ENCODE measurements around the gene AR. TPM values are rescaled to one million over a fixed set of nuclear protein-coding genes. Genes with fewer than 3 reads are reported as not detected.

The AR gene
- total RNA-seq, 1 donor from 2014 or later, result under 0.01 TPM

DNA sequence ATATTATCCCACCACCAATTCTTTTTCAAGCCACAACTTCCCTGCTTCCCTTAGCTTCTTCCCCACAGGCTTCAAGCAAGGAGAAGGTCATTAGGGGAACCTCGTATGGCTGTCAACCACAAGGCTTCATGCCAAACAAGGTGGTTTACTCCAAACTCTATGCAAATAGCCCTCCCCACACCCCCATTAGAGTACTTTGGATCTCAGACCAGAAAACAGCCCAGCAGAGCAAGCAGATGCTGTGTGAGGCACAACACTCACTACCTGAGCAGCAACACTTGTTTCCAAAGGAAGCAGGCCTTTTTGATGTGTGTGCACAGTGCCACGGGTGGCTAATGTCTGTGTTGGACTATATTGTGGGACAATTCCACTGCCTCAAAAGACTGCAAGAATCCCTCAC, 189.0 kb downstream of the AR start:
- DNase-seq (ENCODE audit: low read depth) (no peak), FAIRE-seq (no peak)
- no peaks in the 10 kb centered on the region for H3K27me3 ChIP-seq (ENCODE audit: control insufficient read depth, insufficient read depth, low read length)
- H3K4me3 ChIP-seq (ENCODE audit: low read depth, low read length), result no peak overlapping the region
- TF ChIP-seq, protein P1, sequence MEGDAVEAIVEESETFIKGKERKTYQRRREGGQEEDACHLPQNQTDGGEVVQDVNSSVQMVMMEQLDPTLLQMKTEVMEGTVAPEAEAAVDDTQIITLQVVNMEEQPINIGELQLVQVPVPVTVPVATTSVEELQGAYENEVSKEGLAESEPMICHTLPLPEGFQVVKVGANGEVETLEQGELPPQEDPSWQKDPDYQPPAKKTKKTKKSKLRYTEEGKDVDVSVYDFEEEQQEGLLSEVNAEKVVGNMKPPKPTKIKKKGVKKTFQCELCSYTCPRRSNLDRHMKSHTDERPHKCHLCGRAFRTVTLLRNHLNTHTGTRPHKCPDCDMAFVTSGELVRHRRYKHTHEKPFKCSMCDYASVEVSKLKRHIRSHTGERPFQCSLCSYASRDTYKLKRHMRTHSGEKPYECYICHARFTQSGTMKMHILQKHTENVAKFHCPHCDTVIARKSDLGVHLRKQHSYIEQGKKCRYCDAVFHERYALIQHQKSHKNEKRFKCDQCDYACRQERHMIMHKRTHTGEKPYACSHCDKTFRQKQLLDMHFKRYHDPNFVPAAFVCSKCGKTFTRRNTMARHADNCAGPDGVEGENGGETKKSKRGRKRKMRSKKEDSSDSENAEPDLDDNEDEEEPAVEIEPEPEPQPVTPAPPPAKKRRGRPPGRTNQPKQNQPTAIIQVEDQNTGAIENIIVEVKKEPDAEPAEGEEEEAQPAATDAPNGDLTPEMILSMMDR (IDR thresholded peaks at IDR 0.05; ENCODE audit: insufficient read depth, low read length, severe bottlenecking), result no peak
- H3K36me3 ChIP-seq (ENCODE audit: control insufficient read depth, insufficient read depth, low read length), result no peaks in the 10 kb centered on the region

DNA sequence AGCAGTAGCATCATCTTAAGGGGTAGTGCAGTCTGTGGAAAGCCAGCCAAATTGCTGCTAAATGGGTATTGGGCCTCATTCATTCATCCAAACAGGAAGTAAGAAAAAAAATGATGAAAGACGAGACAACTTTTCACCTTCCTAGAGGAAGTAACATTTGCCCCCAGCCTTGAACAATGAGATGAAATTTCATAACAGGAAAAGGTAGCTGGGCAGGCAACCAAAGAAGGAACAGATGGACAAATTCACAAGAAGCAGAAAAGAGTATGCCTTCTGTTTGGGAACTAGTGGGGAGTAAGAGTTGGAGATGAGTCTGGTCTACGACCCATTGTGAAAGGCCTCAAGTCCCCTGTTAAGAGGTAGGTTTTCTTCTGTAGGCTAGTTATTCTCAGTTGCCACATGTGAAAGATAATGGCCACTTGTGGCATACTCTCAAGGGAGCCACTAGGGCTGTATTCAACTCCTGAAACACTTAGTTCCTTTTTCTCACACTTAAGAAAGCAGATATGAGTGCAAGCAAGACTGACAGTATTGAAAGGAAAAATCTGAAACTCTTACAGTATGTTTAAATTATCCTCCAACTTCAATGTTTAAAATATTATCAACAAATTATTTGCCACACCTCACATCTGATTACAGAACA, 190.4 kb downstream of the AR start:
- TF ChIP-seq, protein P1 (IDR thresholded peaks at IDR 0.05; ENCODE audit: insufficient read depth, low read length, severe bottlenecking), result no peak
- FAIRE-seq (no peak), DNase-seq (ENCODE audit: low read depth) (no peak)
- Histone ChIP-seq H3K4me3 (ENCODE audit: low read depth, low read length) (no peak overlapping the region), H3K36me3 (ENCODE audit: control insufficient read depth, insufficient read depth, low read length) (no peaks in the 10 kb centered on the region), H3K27me3 (ENCODE audit: control insufficient read depth, insufficient read depth, low read length) (no peaks in the 10 kb centered on the region)

DNA sequence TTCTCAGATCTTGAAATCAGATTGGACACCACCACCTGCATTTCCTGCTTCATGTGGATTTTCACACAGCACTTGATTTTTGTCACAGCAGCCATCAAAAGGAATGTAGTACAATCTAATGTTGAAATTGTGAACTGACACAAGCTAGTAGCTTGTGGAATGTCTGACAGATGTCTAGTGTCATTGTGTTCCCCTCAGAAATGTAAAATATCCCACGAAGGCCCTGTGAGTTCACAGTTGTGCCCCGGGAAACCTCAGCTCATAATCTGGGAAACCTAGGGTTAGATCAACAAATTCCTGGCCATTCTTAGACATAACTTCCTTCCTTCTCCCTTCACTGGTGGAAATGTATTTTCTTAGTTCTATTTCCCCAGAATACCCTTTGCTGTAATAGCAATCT, 205.7 kb downstream of the AR start:
- no peak overlapping the region for H3K4me3 ChIP-seq (ENCODE audit: low read depth, low read length)
- no peak for FAIRE-seq

DNA sequence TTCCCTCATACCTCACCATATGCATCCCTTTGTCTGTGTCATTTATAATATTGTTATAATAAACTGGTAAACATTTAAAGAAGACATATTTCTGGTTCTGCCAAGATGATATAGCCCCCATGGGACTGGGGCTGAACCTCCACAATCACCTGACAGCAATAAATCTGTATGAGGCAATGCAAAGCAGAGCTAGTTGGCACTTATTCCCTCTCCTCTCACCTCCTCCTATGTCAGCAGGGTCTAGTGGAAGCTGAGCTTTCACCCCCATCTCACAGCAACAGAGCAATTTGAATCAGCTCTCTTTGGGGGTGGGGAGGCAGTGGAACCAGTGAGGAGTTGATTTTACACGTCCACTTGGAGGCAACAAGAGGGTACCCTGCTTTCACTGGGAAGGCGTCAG, 206.9 kb downstream of the AR start:
- H3K4me3 ChIP-seq (ENCODE audit: low read depth, low read length), result no peak overlapping the region
- H3K36me3 ChIP-seq (ENCODE audit: control insufficient read depth, insufficient read depth, low read length), result no peaks in the 10 kb centered on the region
- TF ChIP-seq, protein P1 (IDR thresholded peaks at IDR 0.05; ENCODE audit: insufficient read depth, low read length, severe bottlenecking), result no peak
- DNase-seq (ENCODE audit: low read depth) (no peak), FAIRE-seq (no peak)
- no peaks in the 10 kb centered on the region for H3K27me3 ChIP-seq (ENCODE audit: control insufficient read depth, insufficient read depth, low read length)

More for the DNA sequence above, 205.7 kb downstream of the AR start:
- H3K36me3 ChIP-seq (ENCODE audit: control insufficient read depth, insufficient read depth, low read length), result no peaks in the 10 kb centered on the region
- no peaks in the 10 kb centered on the region for H3K27me3 ChIP-seq (ENCODE audit: control insufficient read depth, insufficient read depth, low read length)
- DNase-seq (ENCODE audit: low read depth), result no peak
- TF ChIP-seq, protein P1 (IDR thresholded peaks at IDR 0.05; ENCODE audit: insufficient read depth, low read length, severe bottlenecking), result no peak

DNA sequence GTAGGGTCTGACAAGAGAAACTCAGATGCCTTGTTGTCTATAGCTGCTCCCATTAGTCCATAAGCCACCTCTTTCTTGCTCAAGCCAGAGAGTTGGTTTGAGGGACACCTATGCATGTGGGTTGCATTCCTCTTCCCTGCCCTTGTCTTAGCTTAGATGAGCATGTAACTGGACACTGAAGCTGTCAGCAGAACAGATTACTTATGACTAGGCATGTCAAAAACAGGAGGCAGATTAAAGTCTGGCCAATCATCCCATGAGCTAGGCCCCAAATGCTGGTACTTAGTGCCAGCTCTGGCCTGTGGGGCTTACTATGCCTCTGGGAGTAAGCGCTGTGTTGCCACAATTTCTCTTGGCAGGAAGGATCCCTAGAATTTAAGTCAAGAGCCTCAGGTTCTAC, 215.2 kb downstream of the AR start:
- H3K36me3 ChIP-seq (ENCODE audit: control insufficient read depth, insufficient read depth, low read length), result no peaks in the 10 kb centered on the region
- H3K27me3 ChIP-seq (ENCODE audit: control insufficient read depth, insufficient read depth, low read length), result no peaks in the 10 kb centered on the region
- no peak for DNase-seq (ENCODE audit: low read depth)
- H3K4me3 ChIP-seq (ENCODE audit: low read depth, low read length), result no peak overlapping the region
- FAIRE-seq, result no peak
- TF ChIP-seq, protein P1 (IDR thresholded peaks at IDR 0.05; ENCODE audit: insufficient read depth, low read length, severe bottlenecking), result no peak

DNA sequence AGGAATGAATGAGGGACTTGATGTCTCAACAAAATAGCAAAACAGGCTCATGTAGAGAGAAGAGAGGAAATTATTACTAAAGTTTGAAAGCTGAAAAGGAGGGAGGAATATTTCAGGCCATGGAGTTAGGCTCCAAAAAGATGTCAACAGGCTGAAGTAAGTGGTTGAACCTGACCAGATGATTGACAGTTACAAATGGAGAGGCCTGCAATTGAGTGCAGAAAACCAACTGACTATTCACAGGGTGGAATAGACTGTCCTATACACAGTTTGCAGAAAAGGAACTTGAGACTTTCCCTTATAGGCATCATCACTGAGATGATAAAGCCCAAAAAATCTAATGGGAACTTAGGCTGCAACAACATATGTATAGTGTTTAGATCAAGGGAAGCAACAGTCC, 233.3 kb downstream of the AR start:
- Histone ChIP-seq H3K27me3 (ENCODE audit: control insufficient read depth, insufficient read depth, low read length) (no peaks in the 10 kb centered on the region), H3K4me3 (ENCODE audit: low read depth, low read length) (no peak overlapping the region), H3K36me3 (ENCODE audit: control insufficient read depth, insufficient read depth, low read length) (no peaks in the 10 kb centered on the region)
- FAIRE-seq (no peak), DNase-seq (ENCODE audit: low read depth) (no peak)
- TF ChIP-seq, protein P1 (IDR thresholded peaks at IDR 0.05; ENCODE audit: insufficient read depth, low read length, severe bottlenecking), result no peak
